ENCODE measurements around the gene SART3. TPM values are rescaled to one million over a fixed set of nuclear protein-coding genes. Genes with fewer than 3 reads are reported as not detected.

SART3 gene
- total RNA-seq, 3 donors from 2014 or later (not counting 1 experiment from before 2014, with no cell fraction given): 76.5 to 107 (median 78.3) TPM

GRCh38 chr12:108605690-108606406 lies 44.9 kb upstream of the SART3 start:
- Mint-ChIP-seq H3K27ac (peak overlapping the region in 1 of 2 donors; percentile 68), H3K9me3 (no peaks in the 10 kb centered on the region), H3K27me3 (ENCODE audit: low read depth in 2 of 2) (peaks cover 6 to 10% of the 10 kb centered on the region in 2 donors), H3K4me1 (peaks cover 0 to 5% of the 10 kb centered on the region in 2 donors), H3K4me3 (no peak overlapping the region), H3K36me3 (no peaks in the 10 kb centered on the region)
- ATAC-seq (no peak), DNase-seq (no peak)
- Histone ChIP-seq H3K27me3 (ENCODE audit: control insufficient read depth, insufficient read depth, low read length) (no peaks in the 10 kb centered on the region), H3K4me1 (ENCODE audit: control insufficient read depth, insufficient read depth, low read length) (no peaks in the 10 kb centered on the region), H3K27ac (ENCODE audit: low read length) (no peak overlapping the region), H3K9me3 (ENCODE audit: control insufficient read depth, insufficient read depth, low read length) (no peaks in the 10 kb centered on the region), H3K36me3 (ENCODE audit: control insufficient read depth, insufficient read depth, low read length) (no peaks in the 10 kb centered on the region), H3K4me3 (ENCODE audit: low read length) (no peak overlapping the region)
- WGBS (ENCODE audit: insufficient coverage): 74% methylated on average over 4 of the region's 4 CpGs
- TF ChIP-seq CTCF (IDR thresholded peaks at IDR 0.05): no peak
- intact Hi-C loops (cut with micrococcal nuclease): no loop called here

GRCh38 chr12:108605000-108605689 lies 44.2 kb upstream of the SART3 start:
- H3K36me3 ChIP-seq (ENCODE audit: control insufficient read depth, insufficient read depth, low read length): no peaks in the 10 kb centered on the region
- Mint-ChIP-seq H3K36me3 (no peaks in the 10 kb centered on the region), H3K27me3 (ENCODE audit: low read depth in 2 of 2) (peaks cover 6 to 10% of the 10 kb centered on the region in 2 donors), H3K27ac (peak overlapping the region in 1 of 2 donors; percentile 68), H3K9me3 (no peaks in the 10 kb centered on the region), H3K4me3 (no peak overlapping the region), H3K4me1 (peaks cover 0 to 5% of the 10 kb centered on the region in 2 donors)
- no peaks in the 10 kb centered on the region for H3K4me1 ChIP-seq (ENCODE audit: control insufficient read depth, insufficient read depth, low read length)
- WGBS (ENCODE audit: insufficient coverage): 90% methylated on average over 3 of the region's 3 CpGs
- H3K9me3 ChIP-seq (ENCODE audit: control insufficient read depth, insufficient read depth, low read length): no peaks in the 10 kb centered on the region
- no peak for DNase-seq
- intact Hi-C loops (cut with micrococcal nuclease): no loop called here
- H3K27ac ChIP-seq (ENCODE audit: low read length): no peak overlapping the region
- no peak overlapping the region for H3K4me3 ChIP-seq (ENCODE audit: low read length)
- ATAC-seq: no peak
- no peak for TF ChIP-seq CTCF (IDR thresholded peaks at IDR 0.05)
- no peaks in the 10 kb centered on the region for H3K27me3 ChIP-seq (ENCODE audit: control insufficient read depth, insufficient read depth, low read length)

GRCh38 chr12:108604208-108604941 lies 43.4 kb upstream of the SART3 start:
- Histone ChIP-seq H3K4me1 (ENCODE audit: control insufficient read depth, insufficient read depth, low read length) (no peaks in the 10 kb centered on the region), H3K9me3 (ENCODE audit: control insufficient read depth, insufficient read depth, low read length) (no peaks in the 10 kb centered on the region), H3K27me3 (ENCODE audit: control insufficient read depth, insufficient read depth, low read length) (no peaks in the 10 kb centered on the region), H3K27ac (ENCODE audit: low read length) (no peak overlapping the region), H3K4me3 (ENCODE audit: low read length) (no peak overlapping the region), H3K36me3 (ENCODE audit: control insufficient read depth, insufficient read depth, low read length) (no peaks in the 10 kb centered on the region)
- peaks cover 0 to 5% of the 10 kb centered on the region in 2 donors for H3K4me1 Mint-ChIP-seq
- 77% methylated on average over 14 of the region's 14 CpGs for WGBS (ENCODE audit: insufficient coverage)
- H3K36me3 Mint-ChIP-seq: no peaks in the 10 kb centered on the region
- no peaks in the 10 kb centered on the region for H3K9me3 Mint-ChIP-seq
- intact Hi-C loops (cut with micrococcal nuclease): no loop called here
- H3K27me3 Mint-ChIP-seq (ENCODE audit: low read depth in 2 of 2): peaks cover 6 to 10% of the 10 kb centered on the region in 2 donors
- H3K4me3 Mint-ChIP-seq: no peak overlapping the region
- H3K27ac Mint-ChIP-seq: no peak overlapping the region
- TF ChIP-seq CTCF (IDR thresholded peaks at IDR 0.05): no peak
- ATAC-seq: no peak
- DNase-seq: no peak
